Activated T-helper 1 cell treated with anti-CD3 and anti-CD28 coated beads, Interleukin-2, amount 50 U/mL, for 16 hours (primary cell): Measurements from ENCODE around the gene BOC.

Source experiments
- DNase-seq, 2 donors: peaks; one replicate each; pipeline ENCODE4 v3.0.0-alpha.2; 2020; ENCODE audit warnings: low read depth in 1 of 2, low spot score in 1 of 2

BOC gene

GRCh38 chr3:113223475-113224281, 12.3 kb downstream of the BOC start:
- no peak for DNase-seq

GRCh38 chr3:113225286-113225685, 13.9 kb downstream of the BOC start:
- no peak for DNase-seq

GRCh38 chr3:113226491-113226890, 15.1 kb downstream of the BOC start:
- DNase-seq: no peak

- no peak for DNase-seq
Observed at GRCh38 chr3:113227146-113227545, 15.8 kb downstream of the BOC start.

GRCh38 chr3:113228498-113229286, 17.3 kb downstream of the BOC start:
- DNase-seq: no peak

- DNase-seq: no peak
Observed at GRCh38 chr3:113231391-113231790, 20.0 kb downstream of the BOC start.

- DNase-seq: no peak
Observed at GRCh38 chr3:113231827-113232253, 20.5 kb downstream of the BOC start.

GRCh38 chr3:113232342-113232741, 21.0 kb downstream of the BOC start:
- no peak for DNase-seq

GRCh38 chr3:113233497-113233896, 22.1 kb downstream of the BOC start:
- no peak for DNase-seq

GRCh38 chr3:113234028-113234427, 22.7 kb downstream of the BOC start:
- DNase-seq: no peak

- no peak for DNase-seq
Observed at GRCh38 chr3:113234688-113235260, 23.4 kb downstream of the BOC start.

GRCh38 chr3:113238503-113238902, 27.1 kb downstream of the BOC start:
- DNase-seq: no peak

GRCh38 chr3:113240841-113241240, 29.5 kb downstream of the BOC start:
- no peak for DNase-seq

GRCh38 chr3:113241292-113242095, 30.1 kb downstream of the BOC start:
- DNase-seq: no peak

- DNase-seq: no peak
Observed at GRCh38 chr3:113242096-113242581, 30.8 kb downstream of the BOC start.

GRCh38 chr3:113243071-113243470, 31.7 kb downstream of the BOC start:
- no peak for DNase-seq

- DNase-seq: no peak
Observed at GRCh38 chr3:113243846-113244245, 32.5 kb downstream of the BOC start.

GRCh38 chr3:113245761-113246161, 34.4 kb downstream of the BOC start:
- DNase-seq: no peak

- DNase-seq: no peak
Observed at GRCh38 chr3:113247068-113247467, 35.7 kb downstream of the BOC start.

- no peak for DNase-seq
Observed at GRCh38 chr3:113247675-113248458, 36.5 kb downstream of the BOC start.
